HG03097 (cell line): ENCODE data around the gene DEFB118.
"Not testable (repeated sequence)": the region's sequence is repeated elsewhere in the genome, so short reads cannot be mapped to it uniquely, and the experiment has no call there.

Experiments used
- ATAC-seq: cut with Tn5 transposase; IDR thresholded peaks from one replicate; pipeline ENCODE4 v1.9.1; 2021; ENCODE audit not compliant: unreplicated experiment, low FRiP score

The DEFB118 gene, protein sequence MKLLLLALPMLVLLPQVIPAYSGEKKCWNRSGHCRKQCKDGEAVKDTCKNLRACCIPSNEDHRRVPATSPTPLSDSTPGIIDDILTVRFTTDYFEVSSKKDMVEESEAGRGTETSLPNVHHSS

DNA sequence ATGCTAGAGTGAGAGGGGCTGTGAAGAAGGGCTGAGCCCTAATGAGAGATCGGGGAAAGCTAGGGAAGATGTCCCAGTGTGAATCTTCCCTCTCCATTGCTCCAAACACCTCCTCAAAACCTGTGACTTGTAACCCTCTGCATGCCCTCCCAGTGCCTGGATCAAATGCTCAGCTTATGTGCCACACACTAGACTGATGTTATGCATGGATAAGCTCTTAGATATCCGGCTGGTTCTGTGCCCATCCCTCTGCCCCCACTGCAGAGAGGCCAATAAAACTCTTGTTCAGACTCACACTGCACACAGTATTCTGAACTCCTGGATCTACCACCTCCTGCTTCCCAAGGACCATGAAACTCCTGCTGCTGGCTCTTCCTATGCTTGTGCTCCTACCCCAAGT lies at the start of gene DEFB118:
TSS of gene DEFB118 (plus strand) at position 301 of the 400 bp plus-strand sequence. CDS start at position 351, 50 bp downstream.
- ATAC-seq: no peak

DNA sequence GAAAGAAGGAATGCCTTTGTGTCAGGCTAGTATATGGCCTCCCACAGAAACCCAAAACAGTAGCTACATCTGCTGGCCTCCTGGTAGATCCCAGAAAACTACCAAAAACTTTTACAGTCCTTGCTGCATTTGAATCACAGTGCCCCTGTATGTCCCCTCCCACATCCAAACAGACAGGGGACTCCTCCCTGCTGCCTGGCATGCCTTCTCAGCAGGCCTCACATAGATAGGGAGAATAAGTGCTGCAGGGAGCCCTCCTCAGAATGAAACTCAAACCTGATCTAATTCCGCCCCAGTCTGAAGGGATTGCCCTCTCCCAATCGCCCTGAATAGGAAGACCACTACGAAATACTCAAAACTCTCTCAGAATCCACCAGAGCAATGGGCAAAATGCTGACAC lies 45.9 kb upstream of the DEFB118 start:
- ATAC-seq: no peak

DNA sequence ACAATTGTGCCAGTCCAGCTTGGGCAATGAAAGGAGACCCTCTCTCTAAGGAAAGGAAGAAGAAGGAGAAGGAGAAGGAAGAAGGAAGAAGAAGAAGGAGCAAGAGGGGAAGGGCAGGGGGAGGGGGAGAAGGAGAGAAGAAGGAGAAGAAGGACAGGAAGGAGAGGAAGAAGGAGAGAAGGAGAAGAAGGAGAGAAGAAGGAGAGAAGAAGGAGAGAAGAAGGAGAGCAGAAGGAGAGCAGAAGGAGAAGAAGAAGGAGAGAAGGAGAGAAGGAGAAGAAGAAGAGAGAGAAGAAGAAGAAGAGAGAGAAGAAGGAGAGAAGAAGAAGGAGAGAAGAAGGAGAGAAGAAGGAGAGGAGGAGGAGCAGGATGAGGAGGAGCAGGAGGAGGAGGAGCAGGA lies 37.5 kb upstream of the DEFB118 start:
- ATAC-seq: no peak

DNA sequence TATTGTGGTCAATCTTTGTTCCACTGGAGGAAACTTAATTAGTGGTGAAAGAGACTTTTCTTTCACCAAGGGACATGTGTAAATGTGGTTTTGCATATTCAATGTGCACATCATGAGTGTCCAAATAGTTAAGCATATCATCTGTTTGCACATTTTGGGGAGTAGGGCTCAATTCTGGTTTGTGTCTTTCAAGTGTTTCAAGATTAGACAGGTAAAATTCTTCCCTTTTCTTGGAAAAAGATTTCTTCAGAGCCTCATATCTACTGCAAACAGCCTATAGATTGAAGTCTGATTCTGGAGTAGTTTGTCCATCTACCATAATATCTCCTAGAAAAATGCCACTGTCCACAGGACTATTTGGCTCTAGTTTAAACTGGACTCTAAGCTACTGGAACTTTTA lies 26.9 kb upstream of the DEFB118 start:
- ATAC-seq: no peak

DNA sequence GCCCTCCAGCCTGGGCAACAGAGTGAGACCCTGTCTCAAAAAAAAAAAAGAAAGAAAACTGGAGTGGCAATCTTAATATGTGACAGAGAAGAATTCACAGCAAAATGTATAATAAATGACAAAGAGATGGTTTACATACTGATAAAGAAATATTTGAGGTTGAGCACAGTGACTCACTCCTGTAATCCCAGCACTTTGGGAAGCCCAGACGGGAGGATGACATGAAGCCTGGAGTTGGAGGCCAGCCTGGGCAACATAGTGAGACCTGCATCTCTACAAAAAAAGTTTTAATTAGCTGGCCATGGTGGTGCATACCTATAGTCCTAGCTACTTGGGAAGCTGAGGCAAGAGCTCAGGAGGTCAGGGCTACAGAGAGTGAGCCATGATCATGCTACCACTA lies 12.4 kb upstream of the DEFB118 start:
- no peak for ATAC-seq

DNA sequence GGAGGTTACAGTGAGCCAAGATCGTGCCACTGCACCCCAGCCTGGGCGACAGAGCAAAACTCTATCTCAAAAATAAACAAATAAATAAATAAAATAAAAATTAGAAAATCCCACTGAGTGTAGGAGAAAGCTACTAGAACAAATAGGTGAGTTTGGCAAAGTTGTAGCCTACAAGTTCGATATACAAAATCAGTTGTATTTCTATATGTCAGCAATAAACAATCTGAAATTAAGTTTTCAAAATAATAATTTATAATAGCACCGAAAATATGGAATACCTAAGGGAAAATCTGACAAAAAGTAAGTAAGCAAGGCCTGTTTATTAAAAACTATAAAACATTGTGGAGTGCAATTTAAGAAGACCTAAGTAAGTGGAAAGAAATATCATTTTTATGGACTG lies 5.1 kb upstream of the DEFB118 start:
- no peak for ATAC-seq

DNA sequence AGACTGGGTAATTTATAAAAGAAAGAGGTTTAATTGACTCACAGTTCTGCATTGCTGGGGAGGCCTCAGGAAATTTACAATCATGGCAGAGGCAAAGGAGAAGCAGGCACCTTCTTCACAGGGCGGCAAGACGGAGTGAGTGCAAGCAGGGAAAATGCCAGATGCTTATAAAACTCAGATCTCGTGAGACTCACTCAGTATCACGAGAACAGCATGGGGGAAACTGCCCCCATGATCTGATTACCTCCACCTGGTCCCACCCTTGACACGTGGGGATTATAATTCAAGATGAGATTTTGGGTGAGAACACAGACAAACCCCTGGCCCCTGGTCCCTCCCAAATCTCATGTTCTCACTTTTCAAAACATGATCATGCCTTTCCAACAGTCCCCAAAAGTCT lies 4.1 kb upstream of the DEFB118 start:
- ATAC-seq: not testable (repeated sequence)

DNA sequence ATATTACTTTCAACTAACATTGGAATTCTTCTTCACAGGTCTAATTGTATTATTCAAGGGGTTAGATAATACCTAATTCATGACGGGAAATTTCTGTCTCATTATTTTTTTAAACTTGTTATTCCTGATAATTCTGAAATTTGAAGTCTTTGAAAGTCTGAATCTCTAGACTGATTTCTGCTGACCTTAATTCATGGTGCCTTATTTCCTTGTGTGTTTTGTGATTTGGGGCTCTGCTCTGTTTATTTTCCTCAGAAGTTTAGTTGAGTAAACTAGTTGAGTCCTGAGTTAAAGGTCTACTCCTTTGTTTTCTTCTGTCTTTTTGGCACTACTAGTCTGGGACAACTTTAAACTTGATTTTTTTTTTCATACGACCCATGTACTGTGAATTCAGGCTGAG lies 5.9 kb downstream of the DEFB118 start:
- ATAC-seq: no peak

DNA sequence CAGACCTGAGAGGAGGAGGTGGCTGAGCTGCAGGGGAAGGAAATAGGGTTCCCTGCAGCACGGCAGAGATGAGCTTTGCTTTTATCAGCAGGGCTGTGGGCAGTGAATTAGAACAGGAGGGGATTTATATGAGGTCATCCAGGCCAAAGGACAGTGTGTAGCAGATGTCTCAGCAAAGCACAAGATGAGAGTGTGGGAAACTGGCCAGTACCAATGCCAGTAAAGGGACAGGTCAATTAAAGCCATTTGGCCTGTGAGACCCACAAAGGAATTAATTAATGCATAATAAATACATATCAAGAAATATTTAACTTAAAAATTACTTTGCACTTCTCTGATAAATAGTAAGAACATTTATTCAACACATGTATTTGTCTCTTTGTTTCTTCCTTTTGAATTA lies 22.1 kb downstream of the DEFB118 start, which contains the start of gene DEFB119:
TSS of gene DEFB119 (minus strand) at position 101 of the 400 bp plus-strand sequence. CDS start 107 bp downstream, outside the sequence.
- no peak for ATAC-seq

DNA sequence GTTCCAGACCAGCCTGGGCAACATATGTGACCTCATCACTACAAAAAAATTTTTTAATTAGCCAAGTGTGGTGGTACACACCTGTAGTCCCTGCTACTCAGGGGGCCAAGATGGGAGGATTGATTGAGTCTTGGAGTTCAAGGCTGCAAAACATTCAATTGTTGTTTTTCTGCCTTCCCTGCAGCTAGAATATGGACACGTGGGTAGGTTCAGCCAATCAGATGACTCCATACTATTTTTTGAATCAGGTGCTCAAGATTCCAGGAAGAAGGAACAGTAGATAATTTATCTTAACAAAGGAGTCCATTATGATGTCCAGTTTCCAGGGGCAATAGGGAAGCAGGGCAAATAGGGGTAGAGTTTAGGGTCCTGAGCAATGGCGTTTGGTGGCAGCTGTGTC lies 24.4 kb downstream of the DEFB118 start:
- no peak for ATAC-seq

DNA sequence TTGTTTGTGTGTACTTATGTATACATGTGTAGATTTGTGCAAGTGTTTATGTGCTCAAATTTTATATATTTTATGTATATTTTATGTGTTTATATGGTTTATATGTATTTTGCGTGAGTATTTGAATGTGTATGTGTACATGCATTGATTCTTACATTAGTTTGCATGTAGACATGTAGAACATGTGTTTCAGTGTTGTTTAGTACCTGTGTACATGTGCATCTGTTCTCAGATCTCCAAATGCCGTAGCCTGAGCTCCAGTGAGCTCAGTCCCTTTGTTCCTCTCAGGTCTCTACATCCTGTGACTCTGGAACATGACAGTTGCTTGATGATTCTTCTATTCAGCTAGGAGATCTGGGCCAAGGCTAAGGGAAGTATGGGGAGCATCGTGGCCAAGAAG lies 26.5 kb downstream of the DEFB118 start:
- ATAC-seq: no peak

DNA sequence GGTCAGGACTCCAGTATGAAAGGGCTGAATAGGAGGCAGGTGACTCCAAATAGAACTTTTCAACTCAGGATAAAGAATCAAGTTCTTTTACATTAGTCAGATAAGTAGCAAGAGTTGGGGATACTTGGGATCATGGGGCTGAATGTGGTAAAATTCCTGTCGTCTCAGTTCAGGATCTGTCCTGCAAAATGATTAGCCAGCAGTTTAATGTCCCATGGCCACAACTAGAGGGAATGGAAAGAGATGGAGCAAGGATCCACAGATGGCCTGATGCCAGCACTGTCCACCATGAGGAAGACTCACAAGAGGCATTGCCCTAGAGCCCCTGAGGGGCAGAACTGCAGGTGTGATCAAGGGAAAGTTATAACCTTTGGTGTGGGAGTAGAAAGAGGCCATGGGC lies 35.5 kb downstream of the DEFB118 start:
- no peak for ATAC-seq

DNA sequence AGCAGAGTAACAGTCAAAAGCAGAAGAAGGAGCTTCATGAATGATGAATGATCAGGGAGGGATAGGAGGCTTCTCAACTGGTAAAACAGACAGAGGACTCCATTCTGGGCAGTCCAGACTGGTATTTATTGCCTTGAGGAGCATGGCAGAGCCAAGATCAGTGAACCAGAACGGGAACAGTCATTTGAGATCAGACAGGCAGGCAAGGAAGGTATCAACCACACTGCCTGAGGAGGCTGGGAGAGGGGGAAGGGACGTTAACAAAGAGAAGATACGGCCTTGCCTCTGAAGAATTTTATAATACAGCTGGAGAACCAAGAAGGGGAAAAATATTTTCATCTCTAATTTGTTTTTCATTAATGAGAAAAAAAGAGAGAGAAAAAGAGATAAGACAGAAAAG lies 37.7 kb downstream of the DEFB118 start, which contains the start of gene DEFB121:
TSS of gene DEFB121 (minus strand) at position 101 of the 400 bp plus-strand sequence. CDS start at position 38, 63 bp downstream.
- no peak for ATAC-seq

DNA sequence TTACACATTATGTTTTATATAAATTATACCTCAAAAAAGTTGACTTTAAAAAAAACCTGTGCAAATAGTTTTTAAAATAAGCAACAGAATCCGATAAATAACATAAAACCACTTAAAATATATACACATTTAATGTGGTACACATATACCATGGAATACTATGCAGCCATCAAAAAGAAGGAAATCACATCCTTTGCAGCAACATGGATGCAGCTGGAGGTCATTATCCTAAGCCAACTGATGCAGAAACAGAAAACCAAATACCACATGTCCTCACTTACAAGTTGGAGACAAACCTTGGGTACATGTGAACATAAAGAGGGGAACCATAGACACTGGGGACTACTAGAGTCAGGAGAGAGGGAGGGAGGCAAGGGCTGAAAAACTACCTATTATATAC lies 41.6 kb downstream of the DEFB118 start:
- ATAC-seq: no peak

DNA sequence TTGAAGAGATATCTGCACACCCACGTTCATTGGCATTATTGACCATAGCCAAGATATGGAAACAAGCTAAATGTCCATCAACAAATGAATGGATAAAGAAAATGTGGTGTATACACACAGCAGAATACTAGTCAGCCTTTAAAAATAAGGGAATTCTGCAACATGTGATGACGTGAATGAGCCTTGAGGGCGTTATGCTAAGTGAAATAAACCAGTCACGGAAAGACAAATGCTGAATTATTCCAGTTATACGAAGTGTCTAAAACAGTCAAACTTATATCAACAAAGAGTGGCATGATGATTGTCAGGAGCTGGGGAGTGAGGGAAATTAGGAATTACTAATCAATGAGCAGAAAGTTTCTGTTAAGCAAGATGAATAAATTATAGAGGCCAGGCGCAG lies 46.0 kb downstream of the DEFB118 start:
- no peak for ATAC-seq

DNA sequence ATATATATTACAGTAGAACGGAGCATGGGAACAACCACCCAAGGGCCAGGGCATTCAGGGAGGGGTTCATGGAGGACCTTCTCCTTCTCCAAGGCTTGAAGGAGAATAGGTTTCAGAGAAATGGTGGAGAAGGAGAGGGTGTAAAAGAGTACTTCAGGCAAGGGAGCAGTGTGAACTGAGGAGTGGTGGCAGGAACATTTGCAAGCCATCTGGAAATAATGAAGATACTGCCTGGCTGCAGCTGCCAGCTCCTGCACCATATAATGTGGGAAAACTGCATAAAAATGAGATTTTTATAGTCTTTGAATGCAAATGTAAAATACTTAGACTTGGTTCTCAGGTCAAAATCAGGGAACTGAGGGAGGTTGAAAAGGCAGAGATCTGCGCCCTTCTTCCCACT lies 47.3 kb downstream of the DEFB118 start:
- ATAC-seq: no peak

DNA sequence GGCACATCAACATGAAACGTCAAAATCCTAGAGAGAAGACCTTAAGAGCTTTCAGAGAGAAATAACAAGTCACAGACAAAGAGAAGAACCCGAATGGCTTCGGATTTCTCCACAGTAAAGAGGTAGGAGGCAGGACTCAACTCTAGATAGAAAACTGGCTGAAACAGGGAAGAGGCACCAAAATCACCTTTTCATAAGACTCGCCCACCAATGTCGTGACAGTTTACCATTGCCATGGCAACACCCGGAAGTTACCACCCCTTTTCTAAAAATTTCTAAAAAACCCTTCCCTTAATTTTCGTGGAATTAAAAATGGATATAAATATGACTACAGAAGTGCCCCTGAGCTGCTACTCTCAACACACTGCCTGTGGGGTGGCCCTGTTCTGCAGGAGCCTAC lies 49.9 kb downstream of the DEFB118 start:
- no peak for ATAC-seq
